Hindlimb muscle (tissue), 1 donor: ENCODE data around the gene ZNF862. TPM values are rescaled to one million over a fixed set of nuclear protein-coding genes. Genes with fewer than 3 reads are reported as not detected.

Experiments
- DNase-seq: peaks from one replicate; pipeline ENCODE4 v3.0.0-alpha.2; 2013
- polyA plus RNA-seq: library from polyadenylated mRNA; unstranded; fragments of 120-200 nt; gene quantifications from one replicate; pipeline ENCODE4 v1.2.1, GENCODE V29; 2013; ENCODE audit not compliant: insufficient read length

The ZNF862 gene
- polyA plus RNA-seq = 10.9 TPM

DNA sequence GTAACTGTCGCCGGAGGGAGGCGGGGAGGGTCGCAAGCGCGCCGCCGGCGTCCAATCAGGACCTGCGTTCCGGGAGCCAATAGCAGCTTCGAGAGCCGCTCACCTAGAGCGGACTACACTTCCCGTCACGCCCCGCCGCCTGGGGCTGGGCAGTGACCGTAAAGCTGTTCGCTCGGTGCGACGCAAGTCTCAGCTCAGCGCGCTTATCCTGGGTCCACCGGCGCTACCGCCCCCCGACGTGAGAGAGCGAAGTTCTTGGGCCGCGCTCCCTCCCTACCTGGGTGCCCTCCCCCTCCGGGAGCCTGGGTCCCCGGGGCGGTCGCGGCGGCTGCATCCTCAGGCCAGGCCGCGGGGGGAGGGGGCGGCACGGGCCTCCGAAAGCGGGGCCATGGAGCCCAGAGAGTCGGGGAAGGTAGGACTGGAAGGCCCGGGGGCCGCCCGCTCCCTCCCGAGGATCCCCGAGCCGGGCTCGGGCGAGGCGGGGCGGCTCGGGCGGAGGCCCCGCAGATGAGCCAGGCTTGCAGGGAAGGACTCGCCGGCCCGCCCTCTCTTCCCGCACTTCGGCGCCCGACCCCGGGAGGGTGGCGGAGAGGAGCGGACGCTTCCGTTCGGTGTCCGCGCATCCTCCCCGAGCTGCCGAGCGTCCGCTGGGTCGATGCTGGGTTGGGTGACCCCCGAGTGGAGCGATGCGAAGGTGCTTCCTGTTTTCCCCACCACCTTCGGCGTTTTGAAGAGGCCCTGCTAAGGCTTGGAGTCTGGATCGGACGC lies at the start of gene ZNF862:
Gene ZNF862 (plus strand): TSS at position 152 of the 768 bp plus-strand sequence. CDS start 237 bp downstream, at position 389.
- DNase-seq = peak; percentile 98

DNA sequence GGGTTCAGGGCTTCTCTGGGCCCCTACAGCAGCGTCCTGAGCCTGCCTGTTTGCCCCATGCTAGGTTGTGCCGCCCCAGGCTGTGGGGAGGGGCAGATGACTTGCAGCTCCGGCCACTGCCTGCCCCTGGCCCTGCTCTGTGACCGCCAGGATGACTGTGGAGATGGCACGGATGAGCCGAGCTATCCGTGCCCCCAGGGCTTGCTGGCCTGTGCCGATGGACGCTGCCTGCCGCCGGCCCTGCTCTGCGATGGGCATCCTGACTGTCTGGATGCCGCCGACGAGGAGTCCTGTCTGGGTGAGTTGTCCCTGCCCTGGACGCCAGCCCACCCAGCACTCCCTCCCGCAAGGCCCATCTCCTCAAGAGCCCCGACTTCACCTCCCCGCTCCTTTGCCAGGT lies 49.1 kb upstream of the ZNF862 start:
- DNase-seq = no peak

DNA sequence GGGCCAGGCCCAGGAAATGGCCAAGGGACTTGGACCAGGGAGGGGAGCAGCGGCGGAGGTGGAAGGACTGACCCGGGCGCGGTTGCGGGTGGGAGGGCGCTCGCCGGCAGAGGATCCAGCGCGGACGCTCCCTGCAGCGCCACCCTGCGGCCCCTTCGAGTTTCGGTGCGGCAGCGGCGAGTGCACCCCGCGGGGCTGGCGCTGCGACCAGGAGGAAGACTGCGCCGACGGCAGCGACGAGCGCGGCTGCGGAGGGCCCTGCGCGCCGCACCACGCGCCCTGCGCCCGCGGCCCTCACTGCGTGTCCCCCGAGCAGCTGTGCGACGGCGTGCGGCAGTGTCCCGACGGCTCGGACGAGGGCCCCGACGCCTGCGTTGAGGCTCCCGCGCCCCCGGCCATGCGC lies 48.0 kb upstream of the ZNF862 start:
- DNase-seq = no peak

DNA sequence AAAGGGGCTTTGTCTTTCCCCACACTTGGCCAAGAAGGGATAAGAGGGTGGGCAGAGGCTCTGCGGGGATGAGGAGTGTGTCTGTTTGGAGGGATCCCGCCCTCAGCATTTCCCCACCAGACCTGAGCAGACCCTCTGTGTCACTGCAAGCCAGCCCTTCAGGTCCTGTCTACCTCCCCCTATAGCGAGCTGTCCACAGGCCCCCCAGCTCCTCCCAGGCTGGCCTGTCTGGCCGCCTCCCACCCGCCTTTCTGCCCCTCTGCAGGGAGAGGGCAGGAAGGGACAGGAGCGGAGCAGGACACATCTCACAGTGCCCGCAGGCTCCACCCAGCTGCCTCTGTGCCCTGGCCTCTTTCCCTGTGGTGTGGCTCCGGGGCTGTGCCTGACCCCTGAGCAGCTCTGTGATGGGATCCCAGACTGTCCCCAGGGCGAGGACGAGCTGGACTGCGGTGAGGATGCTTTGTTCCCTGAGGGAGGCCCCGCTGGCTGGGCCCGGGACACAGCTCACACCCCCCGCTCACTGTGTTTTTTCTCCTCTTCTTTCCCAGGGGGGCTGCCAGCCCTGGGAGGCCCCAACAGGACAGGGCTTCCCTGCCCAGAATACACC lies 47.3 kb upstream of the ZNF862 start:
- DNase-seq = no peak

DNA sequence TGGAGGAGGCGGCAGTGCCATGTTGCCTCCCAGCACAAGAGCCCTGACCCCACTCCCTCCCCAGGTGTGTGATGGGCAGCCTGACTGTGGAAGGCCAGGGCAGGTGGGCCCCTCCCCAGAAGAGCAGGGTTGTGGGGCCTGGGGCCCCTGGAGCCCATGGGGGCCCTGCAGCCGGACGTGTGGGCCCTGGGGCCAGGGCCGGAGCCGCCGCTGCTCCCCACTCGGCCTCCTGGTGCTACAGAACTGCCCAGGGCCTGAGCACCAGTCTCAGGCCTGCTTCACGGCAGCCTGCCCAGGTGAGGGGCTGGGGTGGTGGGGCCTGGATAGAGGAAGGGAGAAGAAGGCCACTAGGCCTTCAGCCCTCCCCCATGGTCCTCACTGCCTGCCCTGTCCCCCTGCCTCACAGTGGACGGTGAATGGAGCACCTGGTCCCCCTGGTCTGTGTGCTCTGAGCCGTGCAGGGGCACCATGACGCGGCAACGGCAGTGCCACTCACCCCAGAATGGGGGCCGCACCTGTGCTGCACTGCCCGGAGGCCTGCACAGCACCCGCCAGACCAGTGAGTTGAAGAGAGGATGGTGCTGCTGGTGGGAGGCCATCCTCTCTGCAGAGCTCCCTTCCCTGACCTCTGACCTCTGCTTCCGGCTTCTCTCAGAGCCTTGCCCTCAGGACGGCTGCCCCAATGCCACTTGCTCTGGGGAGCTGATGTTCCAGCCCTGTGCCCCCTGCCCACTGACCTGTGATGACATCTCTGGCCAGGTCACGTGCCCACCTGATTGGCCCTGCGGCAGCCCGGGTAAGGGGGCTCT lies 46.6 kb upstream of the ZNF862 start:
- no peak for DNase-seq

DNA sequence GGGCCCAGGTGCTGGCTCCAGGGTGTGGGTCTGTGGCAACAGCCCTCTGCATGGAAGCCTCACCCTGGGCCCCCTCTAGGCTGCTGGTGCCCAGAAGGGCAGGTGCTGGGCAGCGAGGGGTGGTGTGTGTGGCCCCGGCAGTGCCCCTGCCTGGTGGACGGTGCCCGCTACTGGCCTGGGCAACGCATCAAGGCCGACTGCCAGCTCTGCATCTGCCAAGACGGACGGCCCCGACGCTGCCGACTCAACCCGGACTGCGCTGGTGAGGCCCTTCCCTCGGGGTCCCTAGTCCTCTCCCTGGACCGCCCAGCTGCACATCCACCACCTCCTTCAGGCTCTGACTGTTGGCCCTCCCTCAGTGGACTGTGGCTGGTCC lies 46.0 kb upstream of the ZNF862 start:
- DNase-seq = no peak

DNA sequence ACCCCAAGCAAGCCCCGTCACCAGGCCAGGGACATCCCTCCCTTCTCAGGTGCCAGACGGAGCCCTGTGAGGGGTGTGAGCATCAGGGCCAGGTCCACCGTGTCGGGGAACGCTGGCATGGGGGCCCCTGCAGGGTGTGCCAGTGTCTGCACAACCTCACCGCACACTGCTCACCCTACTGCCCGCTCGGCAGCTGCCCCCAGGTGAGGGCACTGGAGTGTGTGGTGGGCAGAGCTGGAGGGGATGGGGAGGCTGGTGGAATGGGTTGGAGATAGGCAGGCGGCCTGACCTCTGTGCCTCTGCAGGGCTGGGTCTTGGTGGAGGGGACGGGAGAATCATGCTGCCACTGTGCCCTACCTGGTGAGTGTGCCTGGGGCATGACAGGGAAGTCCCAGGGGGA lies 44.9 kb upstream of the ZNF862 start:
- no peak for DNase-seq

DNA sequence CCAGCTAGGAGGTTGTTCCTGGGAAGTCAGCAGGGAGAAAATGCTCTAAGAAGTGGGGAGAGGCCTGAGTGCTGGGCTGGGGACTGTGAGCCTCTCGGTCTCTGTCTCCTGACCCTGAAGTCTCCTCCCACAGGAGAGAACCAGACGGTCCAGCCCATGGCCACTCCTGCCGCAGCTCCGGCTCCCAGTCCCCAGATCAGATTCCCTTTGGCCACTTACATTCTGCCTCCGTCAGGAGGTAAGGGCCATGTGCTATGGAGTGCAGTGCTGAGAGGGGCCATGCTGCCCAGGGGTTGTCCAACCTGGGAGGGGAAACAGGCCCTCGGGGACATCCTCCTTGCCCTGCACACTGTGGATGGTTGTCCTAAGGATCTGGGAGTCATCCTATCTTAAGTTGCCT lies 43.5 kb upstream of the ZNF862 start:
- DNase-seq = no peak

DNA sequence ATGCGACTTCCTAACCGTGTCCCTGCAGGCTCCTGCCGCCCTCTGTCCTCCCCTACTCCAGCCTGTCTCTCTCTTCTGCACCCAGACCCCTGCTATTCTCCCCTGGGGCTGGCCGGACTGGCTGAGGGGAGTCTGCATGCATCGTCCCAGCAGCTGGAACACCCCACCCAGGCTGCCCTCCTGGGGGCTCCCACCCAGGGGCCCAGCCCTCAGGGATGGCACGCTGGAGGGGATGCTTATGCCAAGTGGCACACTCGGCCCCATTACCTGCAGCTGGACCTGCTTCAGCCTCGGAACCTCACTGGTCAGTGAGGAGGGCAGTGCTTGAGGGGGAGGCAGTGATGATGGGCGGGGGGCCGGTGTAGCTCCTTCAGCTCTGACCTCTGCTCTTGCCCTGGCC lies 43.0 kb upstream of the ZNF862 start:
- no peak for DNase-seq

DNA sequence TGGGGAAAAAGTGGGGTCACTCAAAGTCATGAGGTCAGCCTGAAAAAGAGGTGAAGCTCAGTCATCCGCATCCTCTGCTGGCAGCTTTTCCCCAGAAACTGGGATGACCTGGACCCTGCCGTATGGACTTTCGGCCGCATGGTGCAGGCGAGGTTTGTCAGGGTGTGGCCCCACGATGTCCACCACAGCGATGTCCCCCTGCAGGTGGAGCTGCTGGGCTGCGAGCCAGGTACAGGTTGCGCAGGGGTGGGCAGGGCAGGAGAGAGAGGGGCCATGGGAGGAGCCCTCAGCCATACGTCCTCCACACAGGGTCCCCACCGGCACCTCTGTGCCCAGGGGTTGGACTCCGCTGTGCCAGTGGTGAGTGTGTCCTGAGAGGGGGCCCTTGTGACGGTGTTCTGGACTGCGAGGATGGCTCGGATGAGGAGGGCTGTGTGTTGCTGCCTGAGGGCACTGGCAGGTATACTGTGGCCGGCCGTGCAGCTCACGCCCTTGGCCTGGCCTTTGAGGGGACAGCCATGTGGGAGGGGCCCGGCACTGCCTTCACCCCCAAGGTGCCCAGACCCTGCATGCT lies 41.8 kb upstream of the ZNF862 start:
- DNase-seq = no peak

DNA sequence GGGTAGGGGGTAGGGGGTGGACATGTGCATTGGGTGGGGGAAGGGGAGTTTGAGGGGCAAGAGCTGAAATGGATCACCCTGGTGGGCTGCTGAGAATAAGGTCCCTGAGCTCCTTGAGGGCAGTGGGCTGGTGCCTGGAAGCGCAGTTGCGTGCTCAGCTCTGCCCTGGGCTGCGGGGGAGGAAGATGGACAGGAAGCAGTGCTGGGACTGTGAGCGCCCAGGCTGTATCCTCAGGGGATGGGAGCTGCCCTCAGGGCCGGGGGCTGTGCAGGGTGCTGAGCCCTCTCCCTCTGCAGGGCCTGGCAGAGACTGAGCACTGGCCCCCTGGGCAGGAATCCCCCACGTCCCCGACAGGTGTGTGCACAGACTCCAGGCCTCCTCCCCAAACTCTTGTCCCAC lies 40.4 kb upstream of the ZNF862 start:
- no peak for DNase-seq

DNA sequence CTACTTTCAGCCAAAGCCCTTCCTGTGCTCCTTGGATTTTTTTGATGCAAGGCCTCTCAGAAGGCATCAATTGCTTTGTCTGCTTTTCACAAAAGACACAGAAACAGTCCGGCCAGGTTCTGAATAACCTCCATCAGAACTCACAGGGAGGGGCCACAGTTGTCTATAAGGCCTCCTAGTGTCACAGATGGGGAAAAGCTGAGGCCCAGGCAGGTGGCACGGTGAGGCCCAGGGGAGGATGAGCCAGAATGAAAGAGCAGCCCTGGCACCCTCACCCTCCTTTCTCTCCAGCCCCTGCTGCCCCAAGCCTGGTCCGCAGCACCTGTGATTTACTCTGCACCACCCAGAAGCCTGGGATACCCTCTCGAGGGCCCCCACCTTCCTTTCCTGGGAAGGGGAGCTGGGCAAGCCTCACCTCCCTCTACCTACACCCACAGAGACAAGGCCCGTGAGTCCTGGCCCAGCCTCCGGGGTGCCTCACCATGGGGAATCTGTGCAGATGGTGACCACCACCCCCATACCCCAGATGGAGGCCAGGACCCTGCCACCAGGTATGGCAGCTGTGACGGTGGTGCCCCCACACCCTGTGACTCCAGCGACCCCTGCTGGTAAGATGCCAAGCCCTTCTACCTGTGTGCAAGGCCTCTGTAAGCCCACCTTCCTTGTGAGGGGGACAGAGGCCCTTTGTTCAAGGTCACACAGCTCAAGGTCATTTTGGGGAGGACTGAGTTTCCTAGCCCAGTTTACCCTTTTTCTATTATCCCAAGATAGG lies 38.6 kb upstream of the ZNF862 start:
- no peak for DNase-seq

DNA sequence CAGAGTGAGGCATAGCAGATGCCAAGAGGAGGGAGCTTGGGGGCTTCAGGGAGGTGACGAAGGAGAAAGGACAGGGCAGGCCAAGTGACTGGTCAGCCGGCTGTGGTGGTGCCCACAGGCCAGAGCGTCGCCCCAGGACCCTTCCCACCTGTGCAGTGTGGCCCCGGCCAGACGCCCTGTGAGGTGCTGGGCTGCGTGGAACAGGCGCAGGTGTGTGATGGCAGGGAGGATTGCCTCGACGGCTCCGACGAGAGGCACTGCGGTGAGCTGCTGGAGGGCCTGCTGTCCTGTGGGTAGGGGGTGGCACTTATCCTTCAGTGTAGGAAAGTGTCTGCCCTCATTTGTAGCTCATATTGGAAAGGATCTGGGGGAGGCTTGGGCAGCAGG lies 38.0 kb upstream of the ZNF862 start:
- no peak for DNase-seq

DNA sequence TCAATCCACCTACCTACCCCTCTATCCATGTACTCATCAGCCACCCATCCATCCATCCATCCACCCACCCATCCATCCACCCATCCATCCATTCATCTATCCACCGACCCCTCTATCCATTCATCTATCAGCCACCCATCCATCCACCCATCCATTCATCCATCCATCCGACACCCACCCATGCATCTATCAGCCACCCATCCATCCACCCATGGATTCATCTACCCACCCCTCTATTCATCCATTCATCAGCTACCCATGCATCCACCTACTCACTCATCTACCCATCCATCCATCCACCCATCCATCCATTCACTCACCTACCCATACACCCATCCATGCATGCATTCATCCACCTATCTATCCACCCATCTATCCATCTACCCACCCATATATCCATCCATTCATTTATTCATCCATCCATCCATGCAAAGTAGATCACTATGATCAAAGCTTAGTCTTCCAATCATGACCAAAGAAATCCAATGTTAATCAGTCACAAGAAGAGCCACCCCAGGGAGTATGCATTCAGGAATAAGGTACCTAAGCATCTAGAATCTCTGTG lies 37.1 kb upstream of the ZNF862 start:
- no peak for DNase-seq

DNA sequence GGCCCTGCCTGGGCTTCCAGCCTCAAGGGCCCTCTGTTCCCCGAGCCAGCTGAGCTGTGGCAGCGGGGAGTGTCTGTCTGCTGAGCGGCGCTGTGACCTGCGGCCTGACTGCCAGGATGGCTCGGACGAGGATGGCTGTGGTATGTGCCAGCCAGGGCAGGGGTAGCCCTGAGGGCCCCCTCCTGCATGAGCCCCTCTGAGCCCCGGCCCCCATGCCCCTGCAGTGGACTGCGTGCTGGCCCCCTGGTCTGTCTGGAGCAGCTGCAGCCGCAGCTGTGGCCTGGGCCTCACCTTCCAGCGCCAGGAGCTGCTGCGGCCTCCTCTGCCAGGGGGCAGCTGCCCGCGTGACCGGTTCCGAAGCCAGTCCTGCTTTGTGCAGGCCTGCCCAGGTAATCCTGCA lies 36.4 kb upstream of the ZNF862 start:
- no peak for DNase-seq

DNA sequence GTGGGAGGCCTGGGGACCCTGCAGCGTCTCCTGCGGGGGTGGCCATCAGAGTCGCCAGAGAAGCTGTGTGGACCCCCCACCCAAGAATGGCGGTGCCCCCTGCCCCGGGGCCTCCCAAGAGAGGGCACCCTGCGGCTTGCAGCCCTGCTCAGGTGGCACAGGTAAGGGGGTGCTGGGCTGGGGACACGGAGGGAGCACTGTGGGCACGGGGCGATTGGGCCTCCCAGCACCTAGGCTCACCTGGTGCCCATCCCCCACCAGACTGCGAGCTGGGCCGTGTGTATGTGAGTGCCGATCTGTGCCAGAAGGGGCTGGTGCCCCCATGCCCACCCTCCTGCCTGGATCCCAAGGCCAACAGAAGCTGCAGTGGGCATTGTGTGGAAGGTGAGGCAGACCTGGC lies 35.2 kb upstream of the ZNF862 start:
- DNase-seq = no peak

DNA sequence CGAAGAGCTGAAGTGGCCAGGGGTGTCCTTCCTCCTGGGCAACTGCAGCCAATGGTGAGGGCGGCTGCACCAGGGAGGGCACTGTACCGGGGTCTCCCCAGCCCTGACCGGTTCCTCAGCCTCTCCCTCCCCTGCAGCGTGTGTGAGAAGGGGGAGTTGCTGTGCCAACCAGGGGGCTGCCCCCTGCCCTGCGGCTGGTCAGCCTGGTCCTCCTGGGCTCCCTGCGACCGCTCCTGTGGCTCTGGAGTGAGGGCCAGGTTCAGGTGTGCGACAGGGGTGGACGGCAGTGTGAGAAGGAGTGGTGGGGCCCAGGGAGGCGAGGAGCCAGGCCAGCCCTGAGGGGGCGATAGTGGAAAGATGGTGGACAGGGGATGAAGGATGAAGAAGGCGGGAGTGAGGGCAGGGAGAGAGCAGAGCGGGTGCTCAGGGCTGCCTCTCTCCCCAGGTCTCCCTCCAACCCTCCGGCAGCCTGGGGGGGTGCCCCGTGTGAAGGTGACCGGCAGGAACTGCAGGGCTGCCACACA lies 34.6 kb upstream of the ZNF862 start:
- no peak for DNase-seq

DNA sequence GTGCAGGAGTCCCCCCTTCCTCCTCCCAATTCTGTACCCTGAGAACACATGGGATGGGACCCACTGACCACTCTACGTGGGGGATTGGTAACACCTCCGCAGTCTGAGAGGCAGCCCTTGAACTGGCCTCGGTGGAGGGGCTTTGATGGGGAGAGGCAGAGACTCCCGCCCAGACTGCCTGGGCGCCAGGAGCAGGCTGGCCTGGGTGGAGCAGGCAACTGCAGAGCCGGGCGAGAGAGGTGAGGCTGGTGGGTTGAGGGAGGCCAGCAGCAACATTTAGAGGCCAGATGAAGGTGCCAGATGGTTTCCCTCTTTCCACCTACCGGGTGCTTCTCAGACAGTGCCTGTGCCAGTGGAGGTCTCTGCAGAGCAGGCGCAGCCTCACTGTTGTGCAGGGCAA lies 34.1 kb upstream of the ZNF862 start:
- DNase-seq = no peak

DNA sequence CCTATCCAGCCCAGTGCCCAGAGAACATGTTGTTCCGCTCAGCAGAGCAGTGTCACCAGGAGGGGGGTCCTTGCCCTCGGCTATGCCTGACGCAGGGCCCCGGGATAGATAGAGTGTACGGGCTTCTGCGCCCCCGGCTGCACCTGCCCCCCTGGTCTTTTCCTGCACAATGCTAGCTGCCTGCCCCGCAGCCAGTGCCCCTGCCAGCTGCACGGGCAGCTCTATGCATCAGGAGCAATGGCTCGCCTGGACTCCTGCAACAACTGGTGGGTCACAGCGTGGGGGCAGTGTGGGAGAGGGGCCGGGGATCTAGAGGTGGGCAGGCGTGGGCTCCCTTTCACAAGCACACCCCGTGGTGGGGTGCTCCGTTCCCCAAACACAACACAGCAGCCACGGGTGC lies 31.4 kb upstream of the ZNF862 start:
- no peak for DNase-seq

DNA sequence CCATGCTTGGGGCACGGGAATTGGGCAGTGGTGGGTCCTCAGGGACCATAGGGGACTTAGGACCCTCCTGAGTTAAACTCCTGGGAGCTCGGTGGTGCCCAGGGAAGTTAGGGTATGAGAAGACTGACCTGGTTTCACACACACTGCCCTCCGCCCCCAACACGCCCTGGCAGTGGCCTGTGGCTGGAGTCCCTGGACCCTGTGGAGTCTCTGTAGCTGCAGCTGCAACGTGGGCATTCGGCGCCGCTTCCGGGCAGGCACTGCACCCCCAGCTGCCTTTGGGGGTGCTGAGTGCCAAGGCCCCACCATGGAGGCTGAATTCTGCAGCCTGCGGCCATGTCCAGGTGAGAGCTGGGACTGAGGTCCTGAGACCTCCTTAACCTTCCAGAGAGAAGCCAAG lies 29.9 kb upstream of the ZNF862 start:
- DNase-seq = no peak

DNA sequence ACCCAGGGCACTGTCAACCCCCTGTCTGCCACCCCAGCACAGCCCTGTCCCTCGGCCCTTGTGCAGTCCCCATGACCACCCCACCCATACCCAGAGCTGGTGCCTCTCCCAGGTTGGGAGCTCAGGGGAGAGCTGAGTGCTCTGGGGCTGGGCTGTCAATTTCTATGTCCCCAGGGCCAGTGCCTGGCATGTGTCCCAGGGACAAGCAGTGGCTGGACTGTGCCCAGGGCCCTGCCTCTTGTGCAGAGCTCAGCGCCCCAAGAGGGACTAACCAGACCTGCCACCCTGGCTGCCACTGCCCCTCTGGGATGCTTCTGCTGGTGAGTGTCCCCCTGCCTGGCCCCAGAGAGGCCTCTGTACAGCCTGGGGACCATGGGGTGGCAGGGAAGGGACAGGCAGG lies 29.0 kb upstream of the ZNF862 start:
- DNase-seq = no peak

DNA sequence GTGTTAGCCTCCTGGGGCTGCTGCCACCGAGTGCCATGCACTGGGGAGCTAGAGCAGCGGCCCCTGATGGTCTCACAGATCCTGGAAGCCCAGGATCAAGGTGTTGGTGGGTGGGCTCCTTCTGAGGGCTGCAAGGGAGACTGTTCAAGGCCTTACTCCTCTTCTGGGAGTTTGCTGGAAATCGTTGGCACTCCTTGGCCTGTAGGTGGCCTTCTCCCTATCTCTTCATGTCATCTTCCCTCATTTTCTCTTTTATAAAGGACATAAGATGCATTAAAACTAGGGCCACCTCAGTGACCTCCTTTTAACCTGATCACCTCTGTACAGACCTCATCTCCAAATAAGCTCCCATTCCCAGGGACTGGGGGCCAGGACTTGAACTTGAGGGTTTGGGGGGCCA lies 27.0 kb upstream of the ZNF862 start:
- no peak for DNase-seq
